DND-41 (cell line): ENCODE results near the gene CDH5.

Experiments
- CTCF ChIP-seq: IDR thresholded peaks from 2 replicates; pipeline ENCODE4 v1.5.1; 2012; ENCODE audit warnings: borderline replicate concordance, low read length, moderate library complexity, mild to moderate bottlenecking; ENCODE audit not compliant: poor library complexity, severe bottlenecking; ENCODE audit errors: extremely low read depth
- EZH2 ChIP-seq: IDR thresholded peaks from 3 replicates; pipeline ENCODE4 v1.6.1; 2012; ENCODE audit warnings: borderline replicate concordance, low read depth, mild to moderate bottlenecking, moderate library complexity, low read length, inconsistent platforms; ENCODE audit not compliant: severe bottlenecking

GRCh38 chr16:66430214-66430613, 63.7 kb downstream of the CDH5 start:
- no peak for TF ChIP-seq CTCF
- no peak for TF ChIP-seq EZH2
